HL-60 (cell line): ENCODE results near the gene MSI1.

Source experiments
- CTCF ChIP-seq: IDR thresholded peaks from one replicate; pipeline ENCODE4 v1.5.1; 2011; ENCODE audit warnings: low read length, control low read depth, inconsistent platforms; ENCODE audit not compliant: insufficient read depth
- GABPA ChIP-seq: IDR thresholded peaks from 2 replicates; pipeline ENCODE4 v1.6.1; 2012; ENCODE audit warnings: low read depth
- POLR2AphosphoS5 ChIP-seq: IDR thresholded peaks from 2 replicates; pipeline ENCODE4 v1.6.1; 2012; ENCODE audit warnings: low read depth
- REST ChIP-seq: IDR thresholded peaks from 2 replicates; pipeline ENCODE4 v1.6.1; 2012; ENCODE audit warnings: low read depth; ENCODE audit not compliant: insufficient replicate concordance
- SPI1 ChIP-seq: IDR thresholded peaks from 2 replicates; pipeline ENCODE4 v1.6.1; 2012; ENCODE audit warnings: low read depth, mild to moderate bottlenecking, borderline replicate concordance

DNA sequence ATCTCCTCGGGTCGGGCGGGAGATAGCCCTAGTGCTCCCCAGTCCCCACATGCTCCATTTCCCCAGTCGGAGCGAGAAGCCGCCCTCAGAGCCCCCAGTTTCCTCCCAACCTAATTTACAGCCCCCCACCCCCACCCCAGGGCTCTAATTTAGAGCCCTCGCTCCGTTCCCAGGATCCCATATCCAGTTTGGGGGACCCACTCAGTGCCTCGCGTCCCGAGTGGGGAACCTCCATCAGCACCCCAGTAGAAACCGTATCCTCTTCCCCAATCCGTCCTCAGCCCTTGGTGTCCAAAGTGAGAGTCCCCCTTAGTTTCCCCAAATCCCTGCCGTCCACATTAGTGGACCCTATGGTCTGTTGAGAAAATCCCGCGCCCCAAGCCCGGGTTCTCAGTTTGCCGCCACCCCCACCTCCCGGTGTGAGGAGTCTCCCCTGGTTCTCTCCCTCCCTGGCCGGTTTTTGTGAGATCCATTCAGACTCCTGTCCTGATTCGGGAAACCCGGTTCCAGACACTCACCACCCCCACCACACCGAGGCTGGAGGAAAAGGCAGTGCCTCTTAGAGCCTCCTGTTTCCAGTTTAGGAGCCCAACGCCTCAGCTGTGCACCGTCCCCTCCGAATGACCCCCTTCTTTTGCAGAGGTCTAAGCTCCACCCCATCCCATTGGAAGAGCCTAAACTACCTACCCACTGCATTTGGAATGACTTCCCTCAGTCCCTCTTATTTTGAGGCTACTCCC is 809 bp upstream of the MSI1 start:
- TF ChIP-seq CTCF (no peak), POLR2AphosphoS5 (no peak), REST (no peak), GABPA (no peak), SPI1 (no peak)
